LoVo (cell line): ENCODE results near the gene CLDN24.

Experiments
- DNase-seq: peaks from one replicate; pipeline ENCODE4 v3.0.0-alpha.2; 2016; ENCODE audit warnings: low spot score

CLDN24 gene

DNA sequence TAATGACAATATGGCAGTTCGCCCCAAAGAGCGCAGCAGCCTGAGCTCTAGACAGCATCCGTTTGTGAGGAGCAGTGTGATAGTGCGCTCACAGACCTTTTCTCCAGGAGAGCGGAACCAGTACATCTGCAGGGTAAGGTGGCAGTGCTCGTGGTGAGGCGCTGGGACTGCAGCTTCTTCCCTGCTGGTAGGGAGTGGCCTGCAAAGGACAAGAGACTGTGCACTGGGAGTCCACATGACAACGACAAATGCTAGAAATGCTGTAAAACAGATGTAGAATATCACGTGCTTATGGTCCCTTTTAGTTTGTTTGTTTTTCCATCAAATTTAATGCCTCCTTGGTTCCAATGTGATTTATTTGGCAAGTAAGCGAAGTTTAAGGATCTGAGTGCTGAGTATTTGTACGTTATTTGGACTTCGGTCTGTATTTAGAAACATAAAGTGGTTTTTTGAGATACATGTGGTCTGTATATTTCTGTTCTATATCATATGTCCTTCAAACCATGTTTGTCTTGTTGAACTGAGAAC lies 37.9 kb downstream of the CLDN24 start:
- DNase-seq, result no peak

DNA sequence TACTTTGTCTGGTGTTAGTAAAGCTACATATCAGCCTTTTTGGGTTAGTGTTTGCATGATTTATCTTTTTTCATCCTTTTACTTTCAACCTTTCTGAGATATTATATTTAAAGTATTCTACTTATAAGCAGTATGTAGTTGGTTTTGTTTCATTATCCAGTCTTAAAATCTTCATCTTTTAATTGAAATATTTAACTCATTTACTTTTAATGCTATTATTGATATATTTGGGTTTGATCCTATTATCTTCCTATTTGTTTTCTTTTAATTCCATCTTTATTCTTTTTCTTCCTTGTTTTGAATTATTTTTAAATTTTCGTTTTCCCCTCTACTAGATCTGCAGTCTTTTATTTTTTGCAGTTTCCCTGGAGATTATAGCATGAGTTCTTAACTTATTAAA lies 46.1 kb downstream of the CLDN24 start:
- DNase-seq, result no peak

DNA sequence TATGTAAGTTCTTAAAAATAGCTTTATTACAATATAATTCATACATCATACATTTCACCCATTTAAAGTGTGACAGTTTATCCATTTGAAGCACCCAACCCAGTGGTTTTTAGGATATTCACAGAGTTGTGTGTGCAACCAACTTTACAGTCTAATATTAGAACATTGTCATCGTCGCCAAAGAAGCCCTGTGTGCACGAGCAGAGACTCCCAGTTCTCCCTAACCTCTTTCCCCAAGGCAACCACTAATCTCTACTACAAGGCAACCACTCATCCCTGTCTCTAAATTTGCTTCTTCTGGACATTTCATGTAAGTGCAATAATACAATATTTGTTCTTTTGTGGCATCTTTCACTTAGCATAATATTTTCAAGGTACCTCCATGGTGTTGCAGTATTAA lies 49.8 kb downstream of the CLDN24 start:
- DNase-seq, result no peak
